Measurements from ENCODE around the gene ADAMTS2.

DNA sequence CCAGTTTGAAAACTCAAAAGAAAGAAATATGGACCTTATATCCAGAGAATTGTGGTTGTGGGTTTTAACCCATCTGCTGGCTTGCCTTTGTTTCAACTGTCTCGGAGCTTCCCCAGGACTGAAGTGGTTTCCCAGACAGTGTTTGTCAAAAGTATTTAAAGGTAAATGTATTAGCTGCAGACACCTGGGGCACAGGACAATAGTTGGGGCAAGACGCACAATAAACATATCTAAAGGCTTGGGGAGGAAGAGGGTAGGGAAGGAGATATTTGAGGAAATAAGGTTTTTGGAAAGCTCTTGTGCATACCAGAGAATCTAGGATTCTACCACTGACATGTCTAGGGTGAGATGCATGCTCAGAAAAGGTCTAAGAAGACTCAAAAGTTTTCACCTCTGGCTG is 99.0 kb downstream of the ADAMTS2 start:
- TF ChIP-seq SRF (IDR thresholded peaks at IDR 0.05; ENCODE audit: low read depth) (no peak), EZH2 (IDR thresholded peaks at IDR 0.05) (no peak), CTCF (IDR thresholded peaks at IDR 0.05 in 2 of 3, conservative IDR thresholded peaks at IDR 0.05 in 1 of 3; ENCODE audit: borderline replicate concordance in 1 of 3, insufficient read depth in 1 of 3, low read depth in 2 of 3, low read length in 2 of 3) (no peak), SP1 (IDR thresholded peaks at IDR 0.05; ENCODE audit: low read depth) (no peak)

Data from HCT116 (cell line).